DMS153 (cell line): ENCODE data around the gene SLC15A4.
"Not testable (repeated sequence)": the region's sequence is repeated elsewhere in the genome, so short reads cannot be mapped to it uniquely, and the experiment has no call there.

ENCODE experiments used
- DNase-seq: peaks from one replicate; lab custom pipeline; 2025; lab: John Stamatoyannopoulos, UW

SLC15A4 gene

DNA sequence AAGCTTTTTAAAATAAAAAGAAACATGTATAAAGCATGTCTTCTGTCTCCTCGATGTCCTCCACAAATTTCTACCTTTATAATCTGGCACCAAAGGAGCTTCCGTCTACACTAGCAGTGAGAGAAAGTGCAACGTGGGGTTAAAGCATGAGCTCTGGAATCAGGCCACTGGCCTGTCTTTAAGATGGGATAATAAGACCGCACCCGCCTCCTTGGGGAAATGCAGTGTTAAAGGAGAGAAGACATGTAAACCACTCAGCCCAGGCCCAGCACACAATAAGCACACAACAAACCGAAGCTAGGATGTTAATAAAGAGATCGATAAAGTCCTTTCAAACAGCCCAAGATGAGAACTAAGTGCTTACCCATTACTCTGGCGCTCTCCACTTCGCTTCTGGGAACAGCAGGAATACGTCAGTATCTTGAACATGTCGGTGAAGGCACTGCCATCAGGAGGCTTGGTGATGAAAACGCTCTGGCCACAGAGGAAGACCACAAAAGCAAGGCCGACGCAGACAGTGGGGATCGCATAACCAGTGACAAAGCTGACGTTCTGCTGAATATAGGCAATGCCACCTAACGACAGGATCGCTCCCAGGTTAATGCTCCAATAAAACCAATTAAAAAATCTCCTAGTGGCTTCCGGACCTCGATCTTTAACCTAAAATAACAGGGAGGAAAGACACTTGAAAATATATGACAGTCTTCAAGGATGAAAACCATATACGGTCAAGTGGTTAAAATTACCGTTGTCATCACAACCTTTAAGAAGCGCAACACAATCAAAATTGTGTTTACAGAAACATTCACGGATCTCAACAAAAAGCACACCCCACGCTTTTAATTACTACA is 9.1 kb downstream of the SLC15A4 start:
- no peak for DNase-seq

DNA sequence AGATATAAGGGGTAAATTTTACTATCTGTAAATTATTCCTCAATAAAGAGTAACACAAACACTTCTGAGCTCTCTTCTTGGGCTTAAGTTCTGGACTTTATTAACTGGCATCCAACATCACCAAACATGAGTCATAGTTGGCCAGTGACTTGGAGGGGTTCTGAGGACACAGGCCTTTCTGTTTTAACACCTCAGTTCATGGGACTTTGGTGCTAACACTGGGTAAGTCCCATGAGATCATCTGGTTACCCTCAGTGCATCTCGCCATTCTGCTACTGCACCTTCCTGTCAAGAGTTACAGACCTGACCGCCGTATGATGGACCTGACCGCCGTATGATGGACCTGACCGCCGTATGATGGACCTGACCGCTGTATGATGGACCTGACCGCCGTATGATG is 9.9 kb downstream of the SLC15A4 start:
- DNase-seq, result no peak

DNA sequence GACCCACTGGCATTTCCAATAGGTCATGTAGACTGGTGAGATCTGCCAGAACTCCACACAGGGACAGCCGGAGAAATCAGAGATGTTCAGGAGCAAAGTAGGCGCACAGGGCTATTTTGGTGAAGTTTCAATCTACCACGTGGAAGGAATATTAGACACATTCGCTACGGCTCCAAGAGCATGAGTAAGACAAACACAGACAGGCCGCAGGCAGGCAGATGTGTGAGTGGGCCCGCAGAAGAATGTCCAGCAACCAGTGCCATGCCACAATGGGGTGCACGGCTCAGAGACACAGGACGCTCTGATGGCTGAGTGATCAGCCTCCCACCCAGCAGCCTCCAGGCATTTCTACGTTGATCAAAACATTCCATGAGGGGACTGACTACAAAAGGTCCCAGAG is 10.4 kb downstream of the SLC15A4 start:
- no peak for DNase-seq

DNA sequence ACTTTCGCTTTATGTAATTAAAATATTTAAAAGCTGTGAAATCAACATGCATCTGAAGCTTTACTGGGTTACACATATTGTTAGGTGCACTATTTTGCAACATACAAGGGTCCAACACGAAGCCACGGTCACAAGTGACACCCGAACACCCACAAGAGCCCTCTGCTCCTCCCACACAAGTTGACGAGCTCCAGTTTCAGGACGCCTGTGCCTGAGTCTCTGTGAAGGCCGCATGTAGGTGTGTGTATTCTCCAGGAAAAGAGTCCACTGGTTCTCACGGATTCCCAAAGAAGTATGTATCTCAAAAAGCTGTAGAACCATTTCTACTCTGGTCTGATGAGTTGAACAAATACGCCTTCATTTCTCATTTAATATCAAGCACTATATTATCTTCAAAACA is 12.0 kb downstream of the SLC15A4 start:
- no peak for DNase-seq

DNA sequence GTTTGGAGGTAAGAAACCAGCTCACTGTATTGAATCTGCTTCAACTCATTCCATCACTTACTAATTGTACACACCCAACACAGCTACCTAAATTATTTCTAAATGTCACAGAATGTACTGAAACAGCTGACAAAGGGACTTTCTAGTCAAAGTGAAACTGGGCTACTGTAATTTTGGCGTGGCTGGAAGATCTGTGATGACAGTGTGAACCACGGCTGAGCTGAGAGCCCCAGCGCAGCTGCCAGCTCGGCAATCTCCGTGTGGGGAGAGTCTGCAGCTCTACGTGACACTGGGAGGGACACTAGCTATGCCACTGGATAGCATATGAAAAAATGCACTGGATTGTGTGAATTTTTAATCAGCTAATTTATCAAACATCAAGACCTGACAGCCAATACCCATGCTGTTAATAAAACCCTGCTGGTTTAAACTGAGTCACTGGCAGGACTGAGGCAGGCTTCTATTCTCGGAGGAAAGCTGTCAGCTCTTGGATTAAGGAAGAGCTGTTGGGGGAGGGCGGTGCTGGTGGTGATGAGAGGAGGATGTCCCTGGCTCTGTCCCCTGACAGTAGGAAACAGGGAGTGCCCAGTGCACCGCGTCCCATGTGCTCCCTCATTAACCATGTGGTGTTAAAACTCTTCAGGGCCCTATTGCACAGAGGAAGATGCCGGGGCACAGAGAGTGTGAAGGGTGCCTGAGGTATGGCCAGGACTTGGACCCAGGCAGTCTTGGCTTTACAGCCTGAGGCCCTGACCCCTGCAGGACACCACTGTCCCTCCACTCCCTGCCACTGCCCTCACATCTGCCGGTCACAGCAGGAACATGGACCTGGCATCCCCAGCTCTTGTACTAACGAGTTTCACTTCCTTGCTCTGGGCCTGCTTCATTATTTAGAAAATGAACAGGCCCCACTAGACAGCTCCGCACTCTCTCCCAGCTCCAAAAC is 13.3 kb downstream of the SLC15A4 start:
- no peak for DNase-seq

DNA sequence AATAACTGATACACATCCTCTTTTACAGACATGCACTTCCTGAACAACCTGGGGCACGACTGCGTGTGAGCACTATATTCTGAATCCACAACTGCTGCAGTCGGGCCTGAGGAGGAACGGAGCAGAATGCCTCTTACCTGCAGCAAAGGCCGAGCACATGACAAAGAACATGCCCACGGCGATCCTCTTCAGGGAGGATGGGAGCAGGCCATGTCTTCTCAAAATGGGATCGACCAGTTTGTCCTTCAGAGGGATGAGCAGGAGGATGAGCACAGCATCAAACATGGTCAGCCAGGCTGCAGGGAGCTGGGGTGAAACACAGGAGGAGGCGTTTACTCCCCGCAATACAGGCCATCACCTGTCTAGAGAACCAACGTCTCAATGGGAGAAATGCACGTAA is 15.1 kb downstream of the SLC15A4 start:
- DNase-seq, result no peak

DNA sequence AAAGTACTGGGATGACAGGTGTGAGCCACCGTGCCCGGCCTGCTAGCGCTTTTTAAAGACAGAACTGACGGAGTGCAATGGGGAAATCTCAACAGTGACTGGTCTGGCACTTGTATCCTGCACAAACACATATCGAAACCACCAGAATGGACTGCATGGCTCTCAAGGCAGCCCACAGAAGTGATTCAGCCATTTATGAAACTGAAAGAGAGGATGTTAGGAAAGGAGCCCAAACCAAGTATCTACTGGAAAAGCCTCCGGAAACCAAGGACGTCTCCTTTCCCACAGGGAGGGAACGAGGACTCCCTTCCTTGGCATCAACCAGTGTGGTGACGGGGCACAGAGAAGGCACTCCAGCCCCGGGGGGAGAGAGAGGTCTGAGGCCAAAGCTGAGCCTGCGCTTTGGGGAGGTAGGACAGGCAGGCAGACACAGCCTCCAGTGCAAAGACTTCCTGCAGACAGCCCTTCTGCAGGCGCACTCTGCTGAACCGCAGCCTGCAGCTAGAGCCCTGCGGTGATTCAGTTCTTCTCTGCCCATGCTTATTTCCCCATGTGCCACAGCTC is 16.5 kb downstream of the SLC15A4 start:
- no peak for DNase-seq

DNA sequence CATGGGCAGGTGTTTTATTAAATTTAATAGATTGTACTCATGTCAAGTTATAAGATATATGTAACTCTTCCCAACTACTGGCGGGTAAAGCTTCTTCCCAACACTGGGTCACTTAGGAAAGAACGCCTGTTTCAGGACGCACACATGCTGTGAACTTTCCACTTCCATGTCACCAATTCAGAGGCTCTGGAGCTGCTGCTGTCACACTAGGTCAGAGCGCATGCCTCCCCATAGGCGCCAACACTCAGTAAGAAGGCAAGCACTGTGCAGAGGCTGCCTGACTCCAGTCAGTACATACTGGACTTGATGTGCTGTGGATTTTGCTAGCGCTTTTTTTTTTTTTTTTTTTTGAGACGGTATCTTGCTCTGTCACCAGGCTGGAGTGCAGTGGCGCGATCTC is 17.2 kb downstream of the SLC15A4 start:
- DNase-seq, result no peak

DNA sequence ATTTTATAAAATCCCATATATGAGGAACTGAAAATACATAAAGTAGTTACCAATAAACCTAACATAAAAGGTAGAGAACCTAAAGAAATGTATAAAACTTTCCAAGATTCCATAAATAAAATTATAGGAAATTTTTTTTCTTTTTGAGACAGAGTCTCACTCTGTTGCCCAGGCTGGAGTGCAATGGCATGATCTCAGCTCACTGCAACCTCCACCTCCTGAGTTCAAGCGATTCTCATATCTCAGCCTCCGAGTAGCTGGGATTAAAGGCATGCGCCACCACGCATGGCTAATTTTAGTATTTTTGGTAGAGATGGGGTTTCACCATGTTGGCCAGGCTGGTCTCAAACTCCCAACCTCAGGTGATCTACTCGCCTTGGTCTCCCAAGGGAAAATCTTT is 18.4 kb downstream of the SLC15A4 start:
- not testable (repeated sequence) for DNase-seq

DNA sequence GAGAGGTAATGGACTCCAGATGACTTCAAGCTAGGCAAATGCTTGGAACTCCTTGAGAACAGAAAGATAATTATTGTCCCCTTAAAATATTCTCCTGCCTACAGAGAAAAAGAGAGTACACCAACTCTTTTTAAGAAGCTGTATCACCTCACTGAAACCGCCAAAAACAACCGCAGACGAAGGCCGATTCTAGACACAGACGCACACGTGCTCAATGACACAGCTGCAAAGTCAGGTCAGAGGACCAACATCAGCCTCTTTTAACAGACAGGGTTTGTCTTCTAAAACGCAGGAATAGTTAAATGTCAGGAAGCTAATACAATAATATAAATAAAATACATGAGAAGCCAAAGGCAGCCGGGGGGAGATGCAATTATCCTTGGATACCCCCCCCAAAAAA is 19.0 kb downstream of the SLC15A4 start:
- no peak for DNase-seq

DNA sequence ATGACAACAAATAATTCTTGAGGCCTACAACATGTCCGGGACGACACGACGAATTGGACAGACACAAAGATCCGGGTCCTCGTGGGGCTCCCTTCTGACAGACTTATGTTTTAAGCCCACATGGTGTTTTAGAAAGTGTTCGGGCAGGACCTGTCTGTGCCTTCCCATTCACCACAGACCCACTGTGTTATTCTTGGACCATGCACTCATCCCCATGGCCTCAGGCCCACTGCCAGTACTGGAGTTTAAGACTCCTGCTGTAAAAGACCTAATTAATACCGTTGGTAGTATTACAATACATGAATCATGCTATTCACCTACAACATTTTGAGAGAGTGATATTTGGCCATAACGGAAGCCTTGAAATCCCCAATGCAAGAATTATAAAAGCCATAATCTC is 20.0 kb downstream of the SLC15A4 start:
- no peak for DNase-seq

DNA sequence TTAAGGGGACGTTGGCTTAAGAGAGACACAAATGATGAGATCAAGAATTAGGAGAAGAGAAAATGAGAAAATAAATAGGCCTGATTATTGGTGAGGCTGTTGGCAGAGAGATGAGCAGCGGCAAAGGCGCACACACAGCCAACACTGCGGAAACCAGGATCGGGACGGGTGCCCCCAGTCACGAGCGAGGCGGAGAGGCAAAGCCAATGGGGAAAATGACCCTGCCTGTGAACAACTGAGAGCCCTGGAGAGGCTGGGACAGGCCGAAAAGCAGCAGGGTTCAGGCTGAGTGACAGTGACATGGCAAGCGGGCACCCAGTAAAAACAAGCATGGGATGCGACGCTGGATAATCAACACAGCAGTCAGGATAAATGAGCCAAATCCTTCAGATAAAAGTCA is 21.0 kb downstream of the SLC15A4 start:
- no peak for DNase-seq

DNA sequence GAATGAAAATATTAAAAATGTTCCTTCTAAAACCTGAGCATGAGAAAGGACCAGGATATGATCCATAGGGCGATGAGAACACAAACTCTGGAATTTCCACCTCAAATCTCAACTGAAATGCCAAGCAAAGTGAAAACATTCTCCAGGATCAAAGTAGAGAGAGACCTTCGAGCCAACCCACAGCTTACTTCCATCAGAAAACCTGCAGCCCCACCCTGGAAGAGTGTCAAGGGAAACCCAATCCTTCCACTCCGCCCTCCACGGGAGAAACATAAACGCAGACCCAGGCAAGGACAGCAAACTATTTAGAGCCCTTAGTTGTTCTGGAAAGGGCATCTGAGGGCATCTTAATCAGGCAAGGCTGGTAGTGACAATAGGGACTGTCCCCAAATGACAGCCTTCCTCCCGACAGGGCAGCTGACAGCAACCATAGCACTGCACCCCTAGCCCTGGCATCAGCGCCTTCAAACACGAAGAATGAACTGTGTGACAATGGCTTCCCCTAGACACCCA is 21.8 kb downstream of the SLC15A4 start:
- DNase-seq, result no peak

DNA sequence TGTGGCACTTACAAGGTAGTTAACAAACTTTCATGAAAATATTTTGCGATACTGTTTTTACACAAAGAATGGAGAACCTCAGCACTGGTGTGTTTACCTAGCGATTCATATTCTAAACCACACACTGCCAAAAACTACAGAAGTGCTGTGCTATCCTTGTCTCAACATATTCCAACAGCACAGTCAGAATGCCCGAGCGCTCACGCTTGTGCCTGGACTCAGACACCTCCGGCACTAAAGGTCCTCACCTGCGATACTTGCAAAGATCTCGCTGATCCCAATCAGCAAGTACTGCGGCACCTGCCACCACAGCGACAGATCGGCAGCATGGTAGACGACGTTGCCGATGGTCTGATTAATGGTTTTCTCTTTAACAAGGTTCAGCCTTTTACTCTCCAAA is 23.2 kb downstream of the SLC15A4 start:
- DNase-seq, result no peak

DNA sequence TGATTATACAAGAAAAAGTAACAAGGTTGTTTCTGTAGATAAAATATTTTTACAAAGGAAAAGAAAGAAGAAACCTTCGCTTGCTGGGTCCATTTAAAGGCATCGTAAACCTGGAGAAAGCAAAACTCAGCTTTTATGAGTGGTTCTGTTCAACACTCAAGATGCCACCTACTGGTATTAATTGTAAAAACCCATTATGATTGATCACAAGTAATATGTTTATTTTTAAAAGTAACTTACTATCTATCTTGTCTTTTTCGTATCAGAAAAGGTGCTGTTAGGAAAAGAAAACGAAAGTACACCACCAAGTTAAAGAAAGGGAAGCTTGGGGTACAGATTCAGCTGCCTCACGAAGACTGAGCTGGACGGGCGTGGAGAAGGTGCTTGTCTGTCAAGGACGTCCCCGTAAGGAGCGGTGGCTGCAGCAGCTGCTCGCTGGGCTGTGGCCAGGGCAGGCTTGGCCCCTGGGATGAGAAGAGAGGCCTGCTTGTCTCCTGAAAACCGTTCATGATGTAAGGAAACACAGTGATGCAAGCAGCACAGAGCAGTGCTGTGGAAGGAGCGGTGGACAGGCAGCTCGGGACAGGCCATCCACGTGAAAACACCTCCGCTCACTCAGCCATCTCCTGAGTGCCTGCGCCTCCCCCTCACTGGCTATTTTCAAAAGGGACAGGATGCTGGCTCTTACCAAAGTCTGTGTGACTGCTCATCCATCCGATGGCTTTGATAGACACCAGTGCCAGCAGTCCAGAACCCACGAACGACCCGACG is 25.0 kb downstream of the SLC15A4 start:
- no peak for DNase-seq

DNA sequence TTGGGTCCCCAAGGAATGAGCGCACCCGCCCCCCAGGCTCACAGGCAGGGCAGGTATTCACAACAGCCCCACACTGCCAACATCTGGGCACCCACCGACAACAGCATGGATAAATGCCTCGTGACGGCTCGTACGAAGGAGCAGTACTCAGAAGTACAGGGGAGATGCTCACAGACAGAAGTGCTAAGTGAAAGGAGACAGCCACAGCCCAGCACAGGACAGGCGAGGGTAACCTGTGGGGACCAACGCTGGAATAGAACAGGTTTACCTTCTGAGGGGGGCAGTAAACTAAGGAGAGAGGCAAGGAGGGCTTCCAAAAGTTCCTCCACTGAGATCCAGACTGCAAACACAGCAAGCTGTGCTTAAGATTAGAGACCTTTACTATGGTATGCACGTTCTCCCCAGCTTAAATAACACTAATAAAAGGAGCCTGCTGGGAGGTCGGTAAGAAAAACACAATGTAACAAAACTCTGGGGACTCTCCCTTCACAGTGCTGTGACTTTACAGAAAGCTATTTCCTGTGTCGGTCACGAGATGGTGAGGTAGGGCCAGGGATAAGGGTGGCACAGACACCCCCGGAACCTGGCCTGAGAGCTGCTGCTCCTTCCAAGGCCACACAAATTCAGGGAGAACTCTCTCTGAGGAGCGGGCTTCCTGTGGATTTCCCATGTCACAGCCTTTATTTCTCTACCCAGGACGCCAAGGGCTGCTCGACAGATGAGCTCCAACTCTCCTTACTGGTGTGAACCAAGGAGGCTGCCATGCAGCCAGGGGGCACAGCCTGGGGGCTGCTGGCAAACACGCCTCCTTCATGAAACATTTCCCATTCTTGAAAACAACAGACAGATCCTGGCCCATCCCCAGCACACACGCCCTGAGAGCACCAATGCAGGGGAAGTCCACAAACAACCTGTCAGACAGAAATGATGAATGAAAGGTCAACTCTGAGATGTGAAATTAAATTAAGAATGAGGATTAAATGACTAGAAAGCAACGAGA is 26.3 kb downstream of the SLC15A4 start:
- no peak for DNase-seq

DNA sequence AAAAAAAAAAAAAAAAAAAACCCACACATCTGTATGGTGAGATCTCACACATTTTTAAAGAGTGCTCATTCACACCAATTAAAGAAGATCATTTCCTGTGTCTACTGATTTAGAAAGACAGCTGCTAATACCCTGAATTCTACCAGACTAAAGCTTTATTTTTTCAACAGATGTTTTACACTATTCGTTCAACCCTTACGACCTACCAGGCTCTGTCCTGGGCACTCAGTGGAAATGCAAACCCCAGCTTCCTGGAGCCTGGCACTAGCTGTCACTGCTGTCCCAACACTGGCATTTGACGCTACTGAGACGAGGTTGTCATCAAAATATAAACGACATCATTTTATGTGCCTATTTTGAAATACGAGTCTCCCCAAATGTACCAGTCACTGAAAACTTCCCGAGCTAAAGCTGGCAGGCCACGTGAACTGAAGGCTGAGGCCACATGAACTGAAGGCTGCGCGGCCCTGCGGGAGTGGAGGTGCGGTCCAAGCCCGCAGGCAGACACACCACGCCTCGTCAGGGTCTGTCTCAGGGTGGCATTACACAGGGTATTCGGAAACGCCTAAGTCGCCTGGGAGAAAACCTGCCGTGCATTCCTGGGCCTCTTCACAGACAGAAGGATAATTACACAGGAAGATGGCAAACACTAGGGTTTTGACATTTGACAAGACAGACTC is 27.2 kb downstream of the SLC15A4 start:
- DNase-seq, result no peak

DNA sequence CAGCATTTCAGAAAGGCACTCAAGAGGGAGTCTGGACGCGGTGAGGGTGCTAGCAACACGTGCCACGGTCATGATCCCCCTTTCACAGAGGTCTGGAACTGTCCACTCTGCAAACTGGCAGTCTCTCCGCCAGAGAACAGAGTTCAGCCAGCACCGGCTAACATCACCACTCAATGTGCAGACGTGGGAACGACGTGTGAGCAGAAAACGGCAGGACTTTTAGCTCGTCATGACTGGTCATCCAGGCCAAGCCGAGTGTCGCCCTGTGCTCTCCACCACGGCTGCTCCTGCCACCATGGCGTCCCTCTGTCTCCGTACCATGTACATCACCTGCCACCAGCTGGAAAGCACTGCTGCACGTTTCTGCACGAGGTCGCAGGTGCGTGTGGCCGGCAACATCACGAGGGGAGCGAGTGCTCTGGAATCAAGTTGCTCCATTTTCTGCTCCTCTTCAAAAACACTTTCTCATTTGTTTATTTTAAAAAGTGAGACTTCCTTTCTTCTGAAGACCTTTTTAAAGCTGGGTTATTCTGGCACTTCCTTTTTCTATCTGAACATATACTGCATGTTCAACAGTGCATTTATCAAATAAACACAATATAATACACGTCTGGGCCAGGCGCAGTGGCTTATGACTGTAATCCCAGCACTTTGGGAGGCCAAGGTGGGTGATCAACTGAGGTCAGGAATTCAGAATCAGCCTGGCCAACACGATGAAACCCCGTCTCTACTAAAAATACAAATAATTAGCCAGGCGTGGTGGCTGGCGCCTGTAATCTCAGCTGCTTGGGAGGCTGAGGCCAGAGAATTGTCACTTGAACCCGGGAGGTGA is 28.0 kb downstream of the SLC15A4 start:
- DNase-seq, result no peak
